IPS-18c (cell line): ENCODE results near the gene CYP1A1.

ENCODE experiments used
- H3K4me3 ChIP-seq: 2 replicates; pipeline ENCODE4 v1.7.0; 2013; ENCODE audit warnings: low read depth, mild to moderate bottlenecking, low read length, moderate library complexity; ENCODE audit not compliant: insufficient read depth
- H3K9me3 ChIP-seq: one replicate; pipeline ENCODE4 v1.6.1; 2013; ENCODE audit warnings: mild to moderate bottlenecking, low read length, moderate library complexity; ENCODE audit not compliant: control insufficient read depth, insufficient read depth

CYP1A1 gene

DNA sequence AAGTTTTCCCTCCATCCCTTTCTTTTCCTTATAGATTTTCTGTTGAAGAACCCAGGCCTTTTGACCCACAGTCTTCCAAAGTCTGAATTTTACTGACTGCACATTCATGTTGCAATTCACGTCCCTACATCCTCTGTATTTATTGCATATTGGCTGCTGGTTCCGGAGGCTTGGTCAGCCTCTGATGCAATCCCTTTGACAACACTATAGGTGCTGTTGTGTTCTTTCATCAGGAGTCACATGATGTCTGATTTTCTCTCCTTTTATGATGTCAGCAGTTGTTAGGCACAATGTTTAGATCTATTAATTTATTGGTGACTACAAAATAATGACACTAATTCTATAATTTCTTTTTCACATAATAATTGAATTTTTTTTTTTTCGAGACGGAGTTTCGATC is 8.7 kb downstream of the CYP1A1 start:
- Histone ChIP-seq H3K4me3 (no peak overlapping the region), H3K9me3 (no peaks in the 10 kb centered on the region)

DNA sequence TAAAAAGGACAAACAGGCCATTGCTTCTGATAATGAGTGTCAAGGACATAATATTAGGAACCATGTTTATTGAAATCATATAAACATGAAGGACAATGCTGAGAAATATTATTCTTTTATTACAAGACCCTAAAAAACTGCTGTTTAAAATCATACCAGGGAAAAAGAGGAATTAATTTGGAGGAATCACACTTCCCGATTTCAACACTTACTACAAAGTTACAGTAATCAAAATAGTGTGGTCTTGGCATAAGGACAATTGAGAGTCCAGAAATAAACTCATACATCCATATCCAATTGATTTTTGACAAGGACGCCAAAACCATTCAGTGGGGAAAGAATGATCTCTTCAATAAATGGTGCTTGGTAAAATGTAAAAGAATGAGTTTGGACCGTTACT is 13.0 kb downstream of the CYP1A1 start:
- H3K9me3 ChIP-seq: no peaks in the 10 kb centered on the region

GRCh38 chr15:74710319-74711094 is 14.8 kb downstream of the CYP1A1 start:
- no peak overlapping the region for H3K4me3 ChIP-seq
- H3K9me3 ChIP-seq: no peaks in the 10 kb centered on the region

More for the DNA sequence above, 13.0 kb downstream of the CYP1A1 start:
- no peak overlapping the region for H3K4me3 ChIP-seq

GRCh38 chr15:74709892-74710291 is 15.4 kb downstream of the CYP1A1 start:
- Histone ChIP-seq H3K9me3 (no peaks in the 10 kb centered on the region), H3K4me3 (no peak overlapping the region)

DNA sequence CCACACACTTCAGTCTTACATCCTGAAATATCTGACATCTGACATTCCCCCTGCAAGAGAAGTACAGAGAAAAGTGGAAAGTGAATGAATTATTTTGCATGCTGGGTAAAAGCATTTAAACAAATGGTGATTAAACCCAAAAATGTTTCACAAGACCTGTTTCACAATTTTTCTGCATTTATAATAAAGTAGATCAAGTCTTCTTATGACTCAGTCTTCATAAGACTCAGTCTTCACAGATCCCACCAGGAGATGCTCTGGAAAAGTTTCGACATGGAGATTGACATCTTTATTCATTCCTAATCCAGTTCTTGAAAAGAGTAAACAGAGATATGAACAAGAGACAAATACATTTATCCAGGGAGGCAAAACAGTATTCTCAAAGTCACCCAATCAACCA is 16.3 kb downstream of the CYP1A1 start:
- no peak overlapping the region for H3K4me3 ChIP-seq

GRCh38 chr15:74696808-74697207 is 28.5 kb downstream of the CYP1A1 start:
- Histone ChIP-seq H3K9me3 (no peaks in the 10 kb centered on the region), H3K4me3 (no peak overlapping the region)

More for the DNA sequence above, 16.3 kb downstream of the CYP1A1 start:
- no peaks in the 10 kb centered on the region for H3K9me3 ChIP-seq

- Histone ChIP-seq H3K9me3 (no peaks in the 10 kb centered on the region), H3K4me3 (peak overlapping the region; percentile 99)
These were observed 29.0 kb downstream of the CYP1A1 start for GRCh38 chr15:74696398-74696729.

DNA sequence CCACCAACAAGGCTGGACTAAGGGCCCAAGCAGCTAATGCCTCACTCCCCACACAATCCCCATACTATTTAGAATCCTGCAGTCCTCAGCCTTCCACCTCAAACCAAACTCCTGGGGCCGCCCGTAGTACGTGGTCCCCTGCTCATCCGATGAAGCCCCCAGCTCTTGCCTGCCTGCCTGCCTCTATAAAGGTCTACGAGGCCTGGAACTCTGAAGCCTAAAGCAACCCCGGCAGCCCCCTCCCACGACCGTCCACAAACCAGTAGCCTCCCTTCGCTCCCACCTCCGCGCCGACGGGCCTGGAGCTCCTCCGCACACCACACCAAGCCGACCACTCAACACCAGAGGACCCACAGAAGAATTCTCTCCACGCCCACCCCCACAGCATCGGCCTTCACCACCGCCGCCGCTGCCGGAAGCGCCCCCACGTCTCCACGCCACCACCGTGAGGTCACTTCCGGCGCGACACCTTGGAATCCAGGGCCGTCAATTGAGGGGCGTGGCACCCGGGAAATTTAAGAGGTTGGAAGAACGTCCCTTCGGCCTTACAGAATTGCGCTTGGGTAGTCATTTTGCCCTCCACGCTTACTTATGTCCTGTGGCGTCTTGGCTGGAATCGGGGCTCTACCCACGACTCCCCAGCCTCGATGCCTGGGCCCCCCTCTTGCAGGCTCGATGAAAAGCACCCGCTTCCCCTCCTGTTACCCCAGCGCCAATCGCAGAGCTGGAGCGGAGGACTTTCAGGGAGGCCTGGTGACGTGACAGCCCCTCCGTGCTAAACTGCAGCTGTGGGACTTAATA is 29.5 kb downstream of the CYP1A1 start, which contains the start of gene EDC3:
TSS of gene EDC3 (minus strand) at position 428 of the 801 bp plus-strand sequence. CDS start 20,900 bp downstream, outside the sequence.
- Histone ChIP-seq H3K4me3 (peak within 1 kb of the TSS; percentile 99), H3K9me3 (no peaks in the 10 kb centered on the region)

DNA sequence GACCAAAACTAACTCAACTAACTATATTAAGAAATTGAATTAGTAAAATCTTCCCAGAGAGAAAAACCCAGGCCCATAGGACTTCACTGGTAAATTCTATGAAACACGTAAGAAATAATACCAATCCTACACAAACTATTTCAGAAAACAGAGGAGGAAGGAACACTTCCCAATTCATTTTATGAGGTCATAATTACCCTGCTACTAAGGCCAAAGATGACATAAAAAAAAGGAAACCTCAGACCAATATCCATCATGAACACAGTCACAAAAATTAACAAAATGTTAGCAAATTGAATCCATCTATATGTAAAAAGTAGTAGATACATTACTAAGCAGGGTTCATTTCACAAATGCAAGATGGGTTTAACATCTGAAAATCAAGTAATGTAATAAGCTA is 33.0 kb downstream of the CYP1A1 start:
- H3K9me3 ChIP-seq: no peaks in the 10 kb centered on the region
- no peak overlapping the region for H3K4me3 ChIP-seq

- no peak overlapping the region for H3K4me3 ChIP-seq
These were observed 41.6 kb downstream of the CYP1A1 start for GRCh38 chr15:74683758-74684157.

GRCh38 chr15:74682954-74683353 is 42.4 kb downstream of the CYP1A1 start:
- no peak overlapping the region for H3K4me3 ChIP-seq
- H3K9me3 ChIP-seq: no peaks in the 10 kb centered on the region

More at GRCh38 chr15:74683758-74684157, 41.6 kb downstream of the CYP1A1 start:
- H3K9me3 ChIP-seq: no peaks in the 10 kb centered on the region

GRCh38 chr15:74680456-74680855 is 44.9 kb downstream of the CYP1A1 start:
- H3K9me3 ChIP-seq: no peaks in the 10 kb centered on the region
- H3K4me3 ChIP-seq: no peak overlapping the region

GRCh38 chr15:74676801-74677200 is 48.5 kb downstream of the CYP1A1 start:
- H3K9me3 ChIP-seq: no peaks in the 10 kb centered on the region

DNA sequence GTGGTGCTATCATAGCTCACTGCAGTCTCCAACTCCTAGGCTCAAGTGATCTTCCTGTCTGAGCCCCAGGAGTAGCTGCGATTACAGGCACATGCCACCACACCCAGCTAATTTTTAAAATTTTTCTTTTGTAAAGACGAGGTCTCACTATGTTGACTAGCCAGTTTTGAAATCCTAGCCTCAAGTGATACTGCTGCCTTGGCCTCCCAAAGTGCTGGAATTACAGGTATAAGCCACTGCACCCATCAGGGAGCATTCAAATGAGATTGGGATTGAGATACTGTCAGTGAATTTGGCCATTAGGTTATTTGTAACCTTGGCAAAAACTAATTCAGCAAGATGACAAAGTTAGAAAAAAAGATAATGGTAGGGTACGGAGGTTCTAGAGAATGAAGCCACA is 51.2 kb downstream of the CYP1A1 start:
- H3K4me3 ChIP-seq: no peak overlapping the region
- peaks cover 2% of the 10 kb centered on the region for H3K9me3 ChIP-seq

More at GRCh38 chr15:74676801-74677200, 48.5 kb downstream of the CYP1A1 start:
- no peak overlapping the region for H3K4me3 ChIP-seq

DNA sequence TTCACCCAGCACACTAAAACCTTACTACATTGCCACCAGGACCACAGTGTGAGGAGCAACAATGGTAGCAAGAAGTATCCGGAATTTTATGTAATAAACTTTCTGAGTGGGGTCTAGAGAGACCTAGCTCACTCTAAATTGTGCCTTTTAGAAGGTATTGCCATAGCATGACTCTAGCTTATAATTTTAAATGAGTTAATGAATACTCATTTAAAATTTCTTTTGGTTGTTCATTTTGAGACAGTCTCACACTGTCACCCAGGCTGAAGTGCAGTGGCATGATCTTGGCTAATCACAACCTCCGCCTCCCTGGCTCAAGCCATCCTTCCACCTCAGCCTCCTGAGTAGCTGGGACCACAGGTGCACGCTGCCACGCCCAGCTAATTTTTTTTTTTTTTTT is 55.7 kb downstream of the CYP1A1 start:
- Histone ChIP-seq H3K4me3 (no peak overlapping the region), H3K9me3 (peaks cover 2% of the 10 kb centered on the region)
